HEK293 (cell line): ENCODE measurements around the gene TLL1.

Experiments used
- CTCF ChIA-PET: fragments of 350-600 bp; formaldehyde crosslinking; extraction: SDS; loops from one replicate; lab custom pipeline; 2021; ENCODE audit warnings: antibody characterized with exemption; lab: Yijun Ruan, JAX
- POLR2A ChIA-PET: fragments of 300-600 bp; formaldehyde crosslinking; extraction: SDS; loops from one replicate; lab custom pipeline; 2020; ENCODE audit warnings: antibody characterized with exemption, inconsistent platforms; lab: Yijun Ruan, JAX
- H3K27ac ChIP-seq: fragments of 200-500 bp; sonication (Bioruptor generic); 2 replicates; pipeline ENCODE4 v1.5.1; 2014; ENCODE audit warnings: low read depth, low read length, control low read depth, inconsistent platforms; ENCODE audit errors: extremely low read depth
- H3K36me3 ChIP-seq, 2 experiments: fragments of 200-500 bp in 1 of 2; sonication (Bioruptor generic) in 1 of 2; 1 replicate in 1 of 2; 2 replicates in 1 of 2; pipeline ENCODE4 v1.5.1; 2014 to 2017; ENCODE audit warnings: inconsistent platforms in 2 of 2, low read length in 2 of 2; ENCODE audit not compliant: control insufficient read depth in 2 of 2, insufficient read depth in 1 of 2
- H3K4me1 ChIP-seq: fragments of 200-500 bp; sonication (Bioruptor generic); 2 replicates; pipeline ENCODE4 v1.5.1; 2014; ENCODE audit warnings: mild to moderate bottlenecking, low read length, inconsistent platforms; ENCODE audit not compliant: control insufficient read depth, insufficient read depth
- H3K4me3 ChIP-seq: 2 replicates; pipeline ENCODE4 v1.5.1; 2011; ENCODE audit warnings: low read depth, mild to moderate bottlenecking, control low read depth, low read length, moderate library complexity
- H3K9me3 ChIP-seq: fragments of 200-500 bp; sonication (Bioruptor generic); 2 replicates; pipeline ENCODE4 v1.5.1; 2014; ENCODE audit warnings: low read depth, low read length, inconsistent platforms; ENCODE audit not compliant: control insufficient read depth, insufficient read depth
- HOXC10 ChIP-seq: sonication (generic); formaldehyde crosslinking; IDR thresholded peaks from 2 replicates; pipeline ENCODE4 v1.8.1; 2023; ENCODE audit warnings: mild to moderate bottlenecking, missing genetic modification reagents
- HOXD13 ChIP-seq: sonication (generic); formaldehyde crosslinking; IDR thresholded peaks from 2 replicates; pipeline ENCODE4 v1.8.0; 2022; ENCODE audit warnings: missing genetic modification reagents, borderline replicate concordance
- KLF9 ChIP-seq: fragments of 450-650 bp; formaldehyde crosslinking; IDR thresholded peaks from 2 replicates; pipeline ENCODE4 v1.5.1; 2016; ENCODE audit warnings: missing biosample characterization, missing genetic modification characterization, low read depth
- PRDM1 ChIP-seq: fragments of 450-650 bp; formaldehyde crosslinking; IDR thresholded peaks from 2 replicates; pipeline ENCODE4; 2016; ENCODE audit warnings: missing biosample characterization, missing genetic modification characterization
- REST ChIP-seq: fragments of 450-650 bp; formaldehyde crosslinking; IDR thresholded peaks from 2 replicates; pipeline ENCODE4 v1.5.1; 2016; ENCODE audit warnings: missing biosample characterization, missing genetic modification characterization
- TRIM28 ChIP-seq: IDR thresholded peaks from 2 replicates; pipeline ENCODE4 v1.6.1; 2011; ENCODE audit warnings: low read length, control low read depth, borderline replicate concordance
- YY1 ChIP-seq: fragments of 450-650 bp; formaldehyde crosslinking; IDR thresholded peaks from 2 replicates; pipeline ENCODE4 v1.5.1; 2018; ENCODE audit warnings: missing biosample characterization, missing genetic modification characterization
- ZBTB10 ChIP-seq: fragments of 450-650 bp; formaldehyde crosslinking; IDR thresholded peaks from 2 replicates; pipeline ENCODE4 v1.5.1; 2016; ENCODE audit warnings: missing biosample characterization, missing genetic modification characterization
- ZBTB48 ChIP-seq: fragments of 450-650 bp; formaldehyde crosslinking; IDR thresholded peaks from 2 replicates; pipeline ENCODE4 v1.5.1; 2016; ENCODE audit warnings: missing biosample characterization, missing genetic modification characterization
- ZFP37 ChIP-seq: fragments of 450-650 bp; formaldehyde crosslinking; IDR thresholded peaks from 2 replicates; pipeline ENCODE4 v1.5.1; 2016; ENCODE audit warnings: missing biosample characterization, missing genetic modification characterization
- ZNF155 ChIP-seq: fragments of 450-650 bp; formaldehyde crosslinking; IDR thresholded peaks from 2 replicates; pipeline ENCODE4 v1.5.1; 2016; ENCODE audit warnings: missing biosample characterization, missing genetic modification characterization
- ZNF16 ChIP-seq: fragments of 450-650 bp; formaldehyde crosslinking; IDR thresholded peaks from 2 replicates; pipeline ENCODE4 v1.5.1; 2016; ENCODE audit warnings: low read depth, missing biosample characterization, missing genetic modification characterization
- ZNF174 ChIP-seq: fragments of 450-650 bp; formaldehyde crosslinking; IDR thresholded peaks from 2 replicates; pipeline ENCODE4 v1.5.0; 2017; ENCODE audit warnings: missing biosample characterization, mild to moderate bottlenecking, missing genetic modification characterization
- ZNF274 ChIP-seq, 2 experiments: fragments of 200-500 bp in 1 of 2; fragments of 450-650 bp in 1 of 2; sonication (Bioruptor generic) in 1 of 2; formaldehyde crosslinking in 1 of 2; IDR thresholded peaks; 2 replicates each; pipeline versions ENCODE4 v1.5.1 to v1.6.1; 2014 to 2016; ENCODE audit warnings: borderline replicate concordance in 1 of 2, inconsistent platforms in 1 of 2, low read length in 1 of 2, missing biosample characterization in 1 of 2, missing genetic modification characterization in 1 of 2
- ZNF324 ChIP-seq: fragments of 450-650 bp; formaldehyde crosslinking; IDR thresholded peaks from 2 replicates; pipeline ENCODE4 v1.5.1; 2016; ENCODE audit warnings: missing biosample characterization, missing genetic modification characterization
- ZNF394 ChIP-seq: fragments of 450-650 bp; formaldehyde crosslinking; IDR thresholded peaks from 2 replicates; pipeline ENCODE4 v1.5.1; 2016; ENCODE audit warnings: missing biosample characterization, missing genetic modification characterization, mild to moderate bottlenecking, moderate library complexity, borderline replicate concordance
- ZNF518A ChIP-seq: fragments of 450-650 bp; formaldehyde crosslinking; conservative IDR thresholded peaks from 2 replicates; pipeline ENCODE4 v1.5.1; 2016; ENCODE audit warnings: low read depth, missing biosample characterization, missing genetic modification characterization
- ZNF623 ChIP-seq: fragments of 450-650 bp; formaldehyde crosslinking; IDR thresholded peaks from 2 replicates; pipeline ENCODE4 v1.5.1; 2016; ENCODE audit warnings: missing biosample characterization, missing genetic modification characterization
- ZNF658 ChIP-seq: fragments of 450-650 bp; formaldehyde crosslinking; IDR thresholded peaks from 2 replicates; pipeline ENCODE4; 2016; ENCODE audit warnings: missing biosample characterization, missing genetic modification characterization

TLL1 gene

GRCh38 chr4:166044871-166045270 is 171.8 kb downstream of the TLL1 start:
- H3K9me3 ChIP-seq = no peaks in the 10 kb centered on the region
- H3K4me1 ChIP-seq = no peaks in the 10 kb centered on the region
- H3K27ac ChIP-seq = no peak overlapping the region
- H3K4me3 ChIP-seq = no peak overlapping the region
- no peaks in the 10 kb centered on the region for H3K36me3 ChIP-seq
- ChIA-PET CTCF (interaction anchor here (0.5 kb wide), 1 partner anchor 194 kb away, joined by 3 read pairs; no protein-coding TSS in a partner anchor), POLR2A (no interaction called here)
- no peak for TF ChIP-seq KLF9 (tag by site-specific recombination)
- TF ChIP-seq ZNF324 (tag by site-specific recombination) = no peak
- TF ChIP-seq ZBTB10 (tag by site-specific recombination) = no peak
- no peak for TF ChIP-seq PRDM1 (tag by site-specific recombination)
- TF ChIP-seq ZNF274 (IDR thresholded peaks at IDR 0.05; ENCODE audit: low read length) = no peak
- no peak for TF ChIP-seq ZNF274 (tag by site-specific recombination; IDR thresholded peaks at IDR 0.05; ENCODE audit: borderline replicate concordance)
- no peak for TF ChIP-seq REST (tag by site-specific recombination)
- no peak for TF ChIP-seq ZNF623 (tag by site-specific recombination)
- TF ChIP-seq YY1 (tag by site-specific recombination) = no peak
- TF ChIP-seq TRIM28 = no peak
- TF ChIP-seq ZNF16 (tag by site-specific recombination) = no peak
- TF ChIP-seq ZBTB48 (tag by site-specific recombination) = no peak
- TF ChIP-seq ZFP37 (tag by site-specific recombination) = no peak
- TF ChIP-seq ZNF174 (tag by site-specific recombination) = no peak

- no peak overlapping the region for H3K27ac ChIP-seq
- no peaks in the 10 kb centered on the region for H3K4me1 ChIP-seq
- ChIA-PET POLR2A (no interaction called here), CTCF (interaction anchor here (0.5 kb wide), 1 partner anchor 195 kb away, joined by 3 read pairs; no protein-coding TSS in a partner anchor)
- H3K4me3 ChIP-seq = no peak overlapping the region
- H3K36me3 ChIP-seq = no peaks in the 10 kb centered on the region
- TF ChIP-seq ZNF155 (tag by site-specific recombination) (no peak), ZNF394 (tag by site-specific recombination) (no peak), ZNF658 (tag by site-specific recombination) (no peak), HOXD13 (CRISPR knock-in tag) (no peak), HOXC10 (no peak), ZNF518A (tag by site-specific recombination) (no peak)
- H3K9me3 ChIP-seq = no peaks in the 10 kb centered on the region
Measured at GRCh38 chr4:166045457-166045856, 172.4 kb downstream of the TLL1 start.
